Colonic mucosa (tissue), 4 donors: ENCODE measurements around the gene FBXO33. TPM values are rescaled to one million over a fixed set of nuclear protein-coding genes. Genes with fewer than 3 reads are reported as not detected.

Source experiments
- DNase-seq: peaks from one replicate; pipeline ENCODE4 v3.0.0-alpha.2; 2020
- H3K27ac ChIP-seq: fragments of 200-600 bp; one replicate; pipeline ENCODE4 v1.8.0; 2021
- H3K27me3 ChIP-seq: fragments of 200-600 bp; one replicate; pipeline ENCODE4 v1.8.0; 2021
- H3K36me3 ChIP-seq: fragments of 200-600 bp; one replicate; pipeline ENCODE4 v1.8.0; 2021
- H3K4me1 ChIP-seq: fragments of 200-600 bp; one replicate; pipeline ENCODE4 v1.8.0; 2021; ENCODE audit warnings: mild to moderate bottlenecking
- H3K4me3 ChIP-seq: fragments of 200-600 bp; one replicate; pipeline ENCODE4 v1.8.0; 2021
- H3K9ac ChIP-seq, 2 donors: one replicate each; pipeline ENCODE4 v1.7.0; 2013; ENCODE audit warnings: control low read depth in 2 of 2, low read depth in 2 of 2, low read length in 2 of 2
- H3K9me3 ChIP-seq: fragments of 200-600 bp; one replicate; pipeline ENCODE4 v1.8.0; 2021
- CTCF ChIP-seq: fragments of 200-600 bp; IDR thresholded peaks from one replicate; pipeline ENCODE4 v1.8.0; 2022; ENCODE audit warnings: antibody characterized with exemption, mild to moderate bottlenecking
- intact Hi-C: fragments of 100-400 bp; cut with DNase I; formaldehyde crosslinking; loops from one replicate; pipeline ENCODE4 v1.14.1; 2022
- total RNA-seq, 2 donors: library from RNA; stranded (reverse); fragmentation: NEBNext Ultra II Directional in 1 of 2; extraction: Animal tissue kit (Norgen Biotek cat#: 25700) in 1 of 2; gene quantifications; one replicate each; pipeline ENCODE4 v1.2.1, GENCODE V29; 2021
- donor health status: healthy.
- donor health status: DM: no; HTN: no; CAD: no.
- donor health status: DM: no; HTN: no; CAD: no.

FBXO33 gene
- 10 to 100 TPM; 10.6 to 11.1 TPM for total RNA-seq

GRCh38 chr14:39432179-39432618 is at the start of gene FBXO33:
Gene FBXO33 (minus strand): TSS chr14:39432433. CDS start chr14:39432162, 271 bp downstream.
- Histone ChIP-seq H3K4me3 (peak within 1 kb of the TSS; percentile 96), H3K4me1 (no peaks in the 10 kb centered on the region), H3K9me3 (no peaks in the 10 kb centered on the region), H3K27ac (peak within 1 kb of the TSS; percentile 96), H3K27me3 (no peaks in the 10 kb centered on the region), H3K36me3 (no peaks in the 10 kb centered on the region), H3K9ac (peak within 1 kb of the TSS; percentile 88 to 93)
- intact Hi-C loops: loop anchor here (5.0 kb wide), 2 partner anchors 165 to 265 kb away; no protein-coding TSS in a partner anchor
- DNase-seq: peak; percentile 96
- no peak for TF ChIP-seq CTCF

GRCh38 chr14:39474416-39474911 is 42.2 kb upstream of the FBXO33 start:
- no peak for TF ChIP-seq CTCF
- Histone ChIP-seq H3K4me1 (no peaks in the 10 kb centered on the region), H3K36me3 (no peaks in the 10 kb centered on the region), H3K9me3 (no peaks in the 10 kb centered on the region), H3K27ac (no peak overlapping the region), H3K27me3 (no peaks in the 10 kb centered on the region), H3K4me3 (no peak overlapping the region), H3K9ac (no peak overlapping the region)
- DNase-seq: no peak
- intact Hi-C loops: no loop called here

- Histone ChIP-seq H3K27me3 (no peaks in the 10 kb centered on the region), H3K36me3 (no peaks in the 10 kb centered on the region), H3K9ac (no peak overlapping the region), H3K4me3 (no peak overlapping the region), H3K27ac (no peak overlapping the region), H3K9me3 (no peaks in the 10 kb centered on the region), H3K4me1 (no peaks in the 10 kb centered on the region)
- no peak for DNase-seq
- no peak for TF ChIP-seq CTCF
- intact Hi-C loops: no loop called here
These were observed 39.8 kb upstream of the FBXO33 start for GRCh38 chr14:39472078-39472477.

- Histone ChIP-seq H3K36me3 (no peaks in the 10 kb centered on the region), H3K4me3 (no peak overlapping the region), H3K27me3 (no peaks in the 10 kb centered on the region), H3K27ac (no peak overlapping the region), H3K4me1 (no peaks in the 10 kb centered on the region), H3K9me3 (no peaks in the 10 kb centered on the region), H3K9ac (no peak overlapping the region)
- no peak for TF ChIP-seq CTCF
- intact Hi-C loops: no loop called here
- no peak for DNase-seq
These were observed 37.0 kb upstream of the FBXO33 start for GRCh38 chr14:39469094-39469710.

- Histone ChIP-seq H3K36me3 (no peaks in the 10 kb centered on the region), H3K27me3 (no peaks in the 10 kb centered on the region), H3K9ac (no peak overlapping the region), H3K4me3 (no peak overlapping the region), H3K4me1 (no peaks in the 10 kb centered on the region), H3K27ac (no peak overlapping the region), H3K9me3 (no peaks in the 10 kb centered on the region)
- DNase-seq: no peak
- intact Hi-C loops: no loop called here
- TF ChIP-seq CTCF: no peak
These were observed 35.8 kb upstream of the FBXO33 start for GRCh38 chr14:39467889-39468524.
